Measurements from ENCODE around the gene ZBTB45. TPM values are rescaled to one million over a fixed set of nuclear protein-coding genes. Genes with fewer than 3 reads are reported as not detected.
A peak's percentile ranks its signal among the peaks of the same experiment; 100 is the strongest.

ZBTB45 gene
- total RNA-seq, 1 experiment from 2014 or later, result 19.7 TPM

DNA sequence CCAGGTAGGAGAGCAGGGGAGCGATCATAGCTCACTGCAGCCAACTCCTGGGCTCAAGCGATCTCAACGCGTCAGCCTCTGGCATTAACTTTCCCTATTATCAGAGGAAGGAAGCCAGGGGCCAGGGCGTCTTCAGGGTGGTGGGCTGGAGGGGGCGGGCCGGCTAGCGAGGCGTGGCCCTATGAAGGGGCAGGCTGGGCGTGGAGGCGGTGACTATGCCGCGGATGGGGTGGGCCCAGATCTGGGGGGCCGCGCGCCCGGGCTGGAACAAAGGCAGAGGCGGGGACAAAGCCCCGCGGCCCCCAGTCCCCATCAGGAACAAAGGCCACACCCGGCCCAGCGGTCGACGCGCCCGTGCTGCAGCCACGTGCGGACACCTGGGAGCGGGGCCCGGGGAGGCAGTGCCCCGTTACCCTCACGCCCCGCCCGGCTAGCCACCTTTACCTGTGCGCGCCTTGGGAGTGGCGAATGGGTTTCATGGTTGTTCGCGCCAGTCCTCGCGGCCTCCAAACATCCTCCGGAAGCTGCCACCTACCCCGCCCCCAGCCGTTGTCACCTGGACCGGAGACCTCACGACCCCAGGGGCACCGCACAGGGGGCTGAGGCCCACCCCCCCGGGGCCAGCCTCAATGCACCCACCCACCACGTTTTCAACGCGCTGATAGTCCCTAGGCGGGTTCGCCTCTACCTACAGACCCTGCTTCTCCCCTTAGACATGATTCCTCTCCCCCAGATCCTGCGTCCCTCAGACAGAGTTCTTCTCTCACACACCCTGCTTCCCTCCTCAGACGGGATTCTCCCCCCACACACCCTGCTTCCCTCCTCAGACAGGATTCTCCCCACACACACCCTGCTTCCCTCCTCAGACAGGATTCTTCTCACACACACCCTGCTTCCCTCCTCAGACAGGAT lies 18.9 kb upstream of the ZBTB45 start:
- H3K4me3 Mint-ChIP-seq, result peak overlapping the region; percentile 73
- DNase-seq (ENCODE audit: low spot score), result peak; percentile 93
- peaks cover 51% of the 10 kb centered on the region for H3K27me3 Mint-ChIP-seq (ENCODE audit: low read depth)
- H3K4me1 Mint-ChIP-seq, result peaks cover 9% of the 10 kb centered on the region
- peak overlapping the region; percentile 100 for H3K27ac Mint-ChIP-seq
- no peaks in the 10 kb centered on the region for H3K9me3 Mint-ChIP-seq
- peak; percentile 98 for ATAC-seq
- POLR2A ChIA-PET, result interaction anchor here (0.6 to 1.5 kb wide), 3 partner anchors 15 to 22 kb away, joined by 3 to 15 read pairs (median 4); partner anchors contain the start of gene ZBTB45
- no peaks in the 10 kb centered on the region for H3K36me3 Mint-ChIP-seq
- CTCF ChIA-PET, result interaction anchor here (0.6 to 2.2 kb wide), 4 partner anchors 18 to 43 kb away, joined by 3 to 21 read pairs (median 4); partner anchors contain the start of gene ZBTB45
- TF ChIP-seq MYBL2 (CRISPR knock-in tag; IDR thresholded peaks at IDR 0.05) (peak; percentile 84), TEAD4 (CRISPR knock-in tag; IDR thresholded peaks at IDR 0.05) (peak; percentile 73; the same call in 1 of the 2 replicates), ZNF219 (CRISPR knock-in tag; IDR thresholded peaks at IDR 0.05; ENCODE audit: borderline replicate concordance) (no peak), HMGA2 (CRISPR knock-in tag; IDR thresholded peaks at IDR 0.05) (no peak), CBFB (CRISPR knock-in tag; IDR thresholded peaks at IDR 0.05; ENCODE audit: low read depth) (0 out of 2 replicates have a peak, but pooled peaks have one; percentile 71), NFE2L1 (CRISPR knock-in tag; IDR thresholded peaks at IDR 0.05) (peak; percentile 59; the same call in 1 of the 2 replicates), ZNF317 (CRISPR knock-in tag; IDR thresholded peaks at IDR 0.05; ENCODE audit: borderline replicate concordance, low read depth) (no peak), ELF4 (CRISPR knock-in tag; IDR thresholded peaks at IDR 0.05; ENCODE audit: low read depth) (no peak), JUN (CRISPR knock-in tag; IDR thresholded peaks at IDR 0.05) (peak; percentile 71; the same call in 1 of the 2 replicates), NR2C2 (CRISPR knock-in tag; IDR thresholded peaks at IDR 0.05) (peak; percentile 66; the same call in 1 of the 2 replicates), GABPB1 (CRISPR knock-in tag; IDR thresholded peaks at IDR 0.05) (no peak)
- TF ChIP-seq, protein P1, sequence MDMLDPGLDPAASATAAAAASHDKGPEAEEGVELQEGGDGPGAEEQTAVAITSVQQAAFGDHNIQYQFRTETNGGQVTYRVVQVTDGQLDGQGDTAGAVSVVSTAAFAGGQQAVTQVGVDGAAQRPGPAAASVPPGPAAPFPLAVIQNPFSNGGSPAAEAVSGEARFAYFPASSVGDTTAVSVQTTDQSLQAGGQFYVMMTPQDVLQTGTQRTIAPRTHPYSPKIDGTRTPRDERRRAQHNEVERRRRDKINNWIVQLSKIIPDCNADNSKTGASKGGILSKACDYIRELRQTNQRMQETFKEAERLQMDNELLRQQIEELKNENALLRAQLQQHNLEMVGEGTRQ (CRISPR knock-in tag; IDR thresholded peaks at IDR 0.05), result peak; percentile 64
- TF ChIP-seq, protein P2, sequence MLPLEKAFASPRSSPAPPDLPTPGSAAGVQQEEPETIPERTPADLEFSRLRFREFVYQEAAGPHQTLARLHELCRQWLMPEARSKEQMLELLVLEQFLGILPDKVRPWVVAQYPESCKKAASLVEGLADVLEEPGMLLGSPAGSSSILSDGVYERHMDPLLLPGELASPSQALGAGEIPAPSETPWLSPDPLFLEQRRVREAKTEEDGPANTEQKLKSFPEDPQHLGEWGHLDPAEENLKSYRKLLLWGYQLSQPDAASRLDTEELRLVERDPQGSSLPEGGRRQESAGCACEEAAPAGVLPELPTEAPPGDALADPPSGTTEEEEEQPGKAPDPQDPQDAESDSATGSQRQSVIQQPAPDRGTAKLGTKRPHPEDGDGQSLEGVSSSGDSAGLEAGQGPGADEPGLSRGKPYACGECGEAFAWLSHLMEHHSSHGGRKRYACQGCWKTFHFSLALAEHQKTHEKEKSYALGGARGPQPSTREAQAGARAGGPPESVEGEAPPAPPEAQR (CRISPR knock-in tag; IDR thresholded peaks at IDR 0.05), result no peak
- TF ChIP-seq, protein P3, sequence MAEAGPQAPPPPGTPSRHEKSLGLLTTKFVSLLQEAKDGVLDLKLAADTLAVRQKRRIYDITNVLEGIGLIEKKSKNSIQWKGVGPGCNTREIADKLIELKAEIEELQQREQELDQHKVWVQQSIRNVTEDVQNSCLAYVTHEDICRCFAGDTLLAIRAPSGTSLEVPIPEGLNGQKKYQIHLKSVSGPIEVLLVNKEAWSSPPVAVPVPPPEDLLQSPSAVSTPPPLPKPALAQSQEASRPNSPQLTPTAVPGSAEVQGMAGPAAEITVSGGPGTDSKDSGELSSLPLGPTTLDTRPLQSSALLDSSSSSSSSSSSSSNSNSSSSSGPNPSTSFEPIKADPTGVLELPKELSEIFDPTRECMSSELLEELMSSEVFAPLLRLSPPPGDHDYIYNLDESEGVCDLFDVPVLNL (CRISPR knock-in tag; IDR thresholded peaks at IDR 0.05; ENCODE audit: borderline replicate concordance, low read depth), result no peak
- TF ChIP-seq, protein P4, sequence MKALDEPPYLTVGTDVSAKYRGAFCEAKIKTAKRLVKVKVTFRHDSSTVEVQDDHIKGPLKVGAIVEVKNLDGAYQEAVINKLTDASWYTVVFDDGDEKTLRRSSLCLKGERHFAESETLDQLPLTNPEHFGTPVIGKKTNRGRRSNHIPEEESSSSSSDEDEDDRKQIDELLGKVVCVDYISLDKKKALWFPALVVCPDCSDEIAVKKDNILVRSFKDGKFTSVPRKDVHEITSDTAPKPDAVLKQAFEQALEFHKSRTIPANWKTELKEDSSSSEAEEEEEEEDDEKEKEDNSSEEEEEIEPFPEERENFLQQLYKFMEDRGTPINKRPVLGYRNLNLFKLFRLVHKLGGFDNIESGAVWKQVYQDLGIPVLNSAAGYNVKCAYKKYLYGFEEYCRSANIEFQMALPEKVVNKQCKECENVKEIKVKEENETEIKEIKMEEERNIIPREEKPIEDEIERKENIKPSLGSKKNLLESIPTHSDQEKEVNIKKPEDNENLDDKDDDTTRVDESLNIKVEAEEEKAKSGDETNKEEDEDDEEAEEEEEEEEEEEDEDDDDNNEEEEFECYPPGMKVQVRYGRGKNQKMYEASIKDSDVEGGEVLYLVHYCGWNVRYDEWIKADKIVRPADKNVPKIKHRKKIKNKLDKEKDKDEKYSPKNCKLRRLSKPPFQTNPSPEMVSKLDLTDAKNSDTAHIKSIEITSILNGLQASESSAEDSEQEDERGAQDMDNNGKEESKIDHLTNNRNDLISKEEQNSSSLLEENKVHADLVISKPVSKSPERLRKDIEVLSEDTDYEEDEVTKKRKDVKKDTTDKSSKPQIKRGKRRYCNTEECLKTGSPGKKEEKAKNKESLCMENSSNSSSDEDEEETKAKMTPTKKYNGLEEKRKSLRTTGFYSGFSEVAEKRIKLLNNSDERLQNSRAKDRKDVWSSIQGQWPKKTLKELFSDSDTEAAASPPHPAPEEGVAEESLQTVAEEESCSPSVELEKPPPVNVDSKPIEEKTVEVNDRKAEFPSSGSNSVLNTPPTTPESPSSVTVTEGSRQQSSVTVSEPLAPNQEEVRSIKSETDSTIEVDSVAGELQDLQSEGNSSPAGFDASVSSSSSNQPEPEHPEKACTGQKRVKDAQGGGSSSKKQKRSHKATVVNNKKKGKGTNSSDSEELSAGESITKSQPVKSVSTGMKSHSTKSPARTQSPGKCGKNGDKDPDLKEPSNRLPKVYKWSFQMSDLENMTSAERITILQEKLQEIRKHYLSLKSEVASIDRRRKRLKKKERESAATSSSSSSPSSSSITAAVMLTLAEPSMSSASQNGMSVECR (CRISPR knock-in tag; IDR thresholded peaks at IDR 0.05; ENCODE audit: borderline replicate concordance), result peak; percentile 88
- TF ChIP-seq, protein P5, sequence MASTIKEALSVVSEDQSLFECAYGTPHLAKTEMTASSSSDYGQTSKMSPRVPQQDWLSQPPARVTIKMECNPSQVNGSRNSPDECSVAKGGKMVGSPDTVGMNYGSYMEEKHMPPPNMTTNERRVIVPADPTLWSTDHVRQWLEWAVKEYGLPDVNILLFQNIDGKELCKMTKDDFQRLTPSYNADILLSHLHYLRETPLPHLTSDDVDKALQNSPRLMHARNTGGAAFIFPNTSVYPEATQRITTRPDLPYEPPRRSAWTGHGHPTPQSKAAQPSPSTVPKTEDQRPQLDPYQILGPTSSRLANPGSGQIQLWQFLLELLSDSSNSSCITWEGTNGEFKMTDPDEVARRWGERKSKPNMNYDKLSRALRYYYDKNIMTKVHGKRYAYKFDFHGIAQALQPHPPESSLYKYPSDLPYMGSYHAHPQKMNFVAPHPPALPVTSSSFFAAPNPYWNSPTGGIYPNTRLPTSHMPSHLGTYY (CRISPR knock-in tag; IDR thresholded peaks at IDR 0.05), result no peak
- TF ChIP-seq, protein P6, sequence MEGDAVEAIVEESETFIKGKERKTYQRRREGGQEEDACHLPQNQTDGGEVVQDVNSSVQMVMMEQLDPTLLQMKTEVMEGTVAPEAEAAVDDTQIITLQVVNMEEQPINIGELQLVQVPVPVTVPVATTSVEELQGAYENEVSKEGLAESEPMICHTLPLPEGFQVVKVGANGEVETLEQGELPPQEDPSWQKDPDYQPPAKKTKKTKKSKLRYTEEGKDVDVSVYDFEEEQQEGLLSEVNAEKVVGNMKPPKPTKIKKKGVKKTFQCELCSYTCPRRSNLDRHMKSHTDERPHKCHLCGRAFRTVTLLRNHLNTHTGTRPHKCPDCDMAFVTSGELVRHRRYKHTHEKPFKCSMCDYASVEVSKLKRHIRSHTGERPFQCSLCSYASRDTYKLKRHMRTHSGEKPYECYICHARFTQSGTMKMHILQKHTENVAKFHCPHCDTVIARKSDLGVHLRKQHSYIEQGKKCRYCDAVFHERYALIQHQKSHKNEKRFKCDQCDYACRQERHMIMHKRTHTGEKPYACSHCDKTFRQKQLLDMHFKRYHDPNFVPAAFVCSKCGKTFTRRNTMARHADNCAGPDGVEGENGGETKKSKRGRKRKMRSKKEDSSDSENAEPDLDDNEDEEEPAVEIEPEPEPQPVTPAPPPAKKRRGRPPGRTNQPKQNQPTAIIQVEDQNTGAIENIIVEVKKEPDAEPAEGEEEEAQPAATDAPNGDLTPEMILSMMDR (IDR thresholded peaks at IDR 0.05), result no peak
- TF ChIP-seq, protein P7, sequence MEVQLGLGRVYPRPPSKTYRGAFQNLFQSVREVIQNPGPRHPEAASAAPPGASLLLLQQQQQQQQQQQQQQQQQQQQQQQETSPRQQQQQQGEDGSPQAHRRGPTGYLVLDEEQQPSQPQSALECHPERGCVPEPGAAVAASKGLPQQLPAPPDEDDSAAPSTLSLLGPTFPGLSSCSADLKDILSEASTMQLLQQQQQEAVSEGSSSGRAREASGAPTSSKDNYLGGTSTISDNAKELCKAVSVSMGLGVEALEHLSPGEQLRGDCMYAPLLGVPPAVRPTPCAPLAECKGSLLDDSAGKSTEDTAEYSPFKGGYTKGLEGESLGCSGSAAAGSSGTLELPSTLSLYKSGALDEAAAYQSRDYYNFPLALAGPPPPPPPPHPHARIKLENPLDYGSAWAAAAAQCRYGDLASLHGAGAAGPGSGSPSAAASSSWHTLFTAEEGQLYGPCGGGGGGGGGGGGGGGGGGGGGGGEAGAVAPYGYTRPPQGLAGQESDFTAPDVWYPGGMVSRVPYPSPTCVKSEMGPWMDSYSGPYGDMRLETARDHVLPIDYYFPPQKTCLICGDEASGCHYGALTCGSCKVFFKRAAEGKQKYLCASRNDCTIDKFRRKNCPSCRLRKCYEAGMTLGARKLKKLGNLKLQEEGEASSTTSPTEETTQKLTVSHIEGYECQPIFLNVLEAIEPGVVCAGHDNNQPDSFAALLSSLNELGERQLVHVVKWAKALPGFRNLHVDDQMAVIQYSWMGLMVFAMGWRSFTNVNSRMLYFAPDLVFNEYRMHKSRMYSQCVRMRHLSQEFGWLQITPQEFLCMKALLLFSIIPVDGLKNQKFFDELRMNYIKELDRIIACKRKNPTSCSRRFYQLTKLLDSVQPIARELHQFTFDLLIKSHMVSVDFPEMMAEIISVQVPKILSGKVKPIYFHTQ (CRISPR knock-in tag; IDR thresholded peaks at IDR 0.05), result no peak
- TF ChIP-seq, protein P8, sequence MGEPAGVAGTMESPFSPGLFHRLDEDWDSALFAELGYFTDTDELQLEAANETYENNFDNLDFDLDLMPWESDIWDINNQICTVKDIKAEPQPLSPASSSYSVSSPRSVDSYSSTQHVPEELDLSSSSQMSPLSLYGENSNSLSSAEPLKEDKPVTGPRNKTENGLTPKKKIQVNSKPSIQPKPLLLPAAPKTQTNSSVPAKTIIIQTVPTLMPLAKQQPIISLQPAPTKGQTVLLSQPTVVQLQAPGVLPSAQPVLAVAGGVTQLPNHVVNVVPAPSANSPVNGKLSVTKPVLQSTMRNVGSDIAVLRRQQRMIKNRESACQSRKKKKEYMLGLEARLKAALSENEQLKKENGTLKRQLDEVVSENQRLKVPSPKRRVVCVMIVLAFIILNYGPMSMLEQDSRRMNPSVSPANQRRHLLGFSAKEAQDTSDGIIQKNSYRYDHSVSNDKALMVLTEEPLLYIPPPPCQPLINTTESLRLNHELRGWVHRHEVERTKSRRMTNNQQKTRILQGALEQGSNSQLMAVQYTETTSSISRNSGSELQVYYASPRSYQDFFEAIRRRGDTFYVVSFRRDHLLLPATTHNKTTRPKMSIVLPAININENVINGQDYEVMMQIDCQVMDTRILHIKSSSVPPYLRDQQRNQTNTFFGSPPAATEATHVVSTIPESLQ (CRISPR knock-in tag; IDR thresholded peaks at IDR 0.05), result no peak

Measured in WTC11 (cell line).